Measurements from ENCODE around the gene C22orf23. TPM values are rescaled to one million over a fixed set of nuclear protein-coding genes. Genes with fewer than 3 reads are reported as not detected.
A peak's percentile ranks its signal among the peaks of the same experiment; 100 is the strongest.

Gene C22orf23
- total and polyA plus RNA-seq, 2 of the 13 experiments (the other 11 are each of a cell fraction or from before 2014, with no cell fraction given) = 0.21 to 0.24 TPM

- no peak for TF ChIP-seq SOX13 (IDR thresholded peaks at IDR 0.05)
- peak in 1 of 2 experiments; percentile 35; a peak in 1 of 4 replicates for TF ChIP-seq SOX13 (CRISPR knock-in tag; conservative IDR thresholded peaks at IDR 0.05 in 1 of 2, IDR thresholded peaks at IDR 0.05 in 1 of 2)
- peak; percentile 52 for TF ChIP-seq FOXP4 (CRISPR knock-in tag; IDR thresholded peaks at IDR 0.05)
- peak; percentile 53; the same call in 1 of the 2 replicates for TF ChIP-seq PHF21A (CRISPR knock-in tag; IDR thresholded peaks at IDR 0.05)
- peak; percentile 42; the same call in 1 of the 2 replicates for TF ChIP-seq MED1 (CRISPR knock-in tag; IDR thresholded peaks at IDR 0.05)
- TF ChIP-seq SALL1 (CRISPR knock-in tag; IDR thresholded peaks at IDR 0.05) = peak; percentile 29; the same call in 1 of the 2 replicates
- no peak; the same call in 1 of the 2 replicates for TF ChIP-seq FOXO1 (CRISPR knock-in tag; IDR thresholded peaks at IDR 0.05)
- TF ChIP-seq FOXA3 (CRISPR knock-in tag; IDR thresholded peaks at IDR 0.05) = peak; percentile 58; the same call in 1 of the 2 replicates
- TF ChIP-seq MEF2D (CRISPR knock-in tag; IDR thresholded peaks at IDR 0.05) = peak; percentile 74
- no peak for TF ChIP-seq MBD4 (IDR thresholded peaks at IDR 0.05; ENCODE audit: borderline replicate concordance, low read length)
- peak; percentile 59 for TF ChIP-seq ZNF687 (CRISPR knock-in tag; IDR thresholded peaks at IDR 0.05)
- peak in 1 of 2 experiments; percentile 35; a peak in 1 of 4 replicates for TF ChIP-seq EP300 (IDR thresholded peaks at IDR 0.05; ENCODE audit: low read depth in 2 of 2, low read length in 2 of 2)
- TF ChIP-seq EP300 (CRISPR knock-in tag; IDR thresholded peaks at IDR 0.05; ENCODE audit: borderline replicate concordance) = no peak
- peak; percentile 99 for TF ChIP-seq TEAD3 (CRISPR knock-in tag; optimal IDR thresholded peaks at IDR 0.05; ENCODE audit: borderline replicate concordance)
- peak; percentile 47; the same call in 1 of the 2 replicates for TF ChIP-seq PAXIP1 (CRISPR knock-in tag; conservative IDR thresholded peaks at IDR 0.05)
- TF ChIP-seq BHLHE40 (IDR thresholded peaks at IDR 0.05; ENCODE audit: low read length) = peak; percentile 72
- TF ChIP-seq RARA (CRISPR knock-in tag; IDR thresholded peaks at IDR 0.05) = peak; percentile 51
- no peak for TF ChIP-seq ZNF207 (IDR thresholded peaks at IDR 0.05; ENCODE audit: borderline replicate concordance)
These were observed 12.7 kb upstream of the C22orf23 start (continued) for GRCh38 chr22:37965940-37966664.

Data from HepG2 (cell line).